HCT116 (cell line): ENCODE measurements around the gene GFPT2. TPM values are rescaled to one million over a fixed set of nuclear protein-coding genes. Genes with fewer than 3 reads are reported as not detected.

Source experiments
- ATAC-seq: fragments of 200-7000 bp; cut with Tn5 transposase; 2 replicates; pipeline ENCODE4 v1.9.1; 2020; ENCODE audit warnings: mild to moderate bottlenecking, moderate library complexity
- BruUV-seq: library from RNA; stranded (reverse); fragments of 400-500 nt; replicated peaks from 2 replicates; lab custom pipeline; 2021; lab: Mats Ljungman, UMichigan
- CTCF ChIA-PET: fragments of 300-600 bp; sonication (Branson Sonifier 250); formaldehyde crosslinking; loops from one replicate; lab custom pipeline; 2021; ENCODE audit warnings: antibody characterized with exemption; lab: Charles Lee
- POLR2A ChIA-PET: fragments of 300-600, 350-600 bp; sonication (Branson Sonifier 250); formaldehyde crosslinking; loops from one replicate; lab custom pipeline; 2021; ENCODE audit warnings: antibody characterized with exemption; lab: Charles Lee
- RAD21 ChIA-PET, 2 experiments: fragments of 300-600 bp; sonication (Branson Sonifier 250); formaldehyde crosslinking; loops; one replicate each; lab custom pipeline; 2023; ENCODE audit warnings: low total read pairs in 2 of 2; ENCODE audit not compliant: uncharacterized antibody in 2 of 2, unreplicated experiment in 2 of 2, low non-redundant PET in 1 of 2; lab: Charles Lee
- DNase-seq: peaks from one replicate; pipeline ENCODE4 v3.0.0-alpha.2; 2010; ENCODE audit warnings: low read depth, low spot score
- H2AFZ ChIP-seq: fragments of 200-600 bp; shearing (Covaris generic), sonication (generic); 2 replicates; pipeline ENCODE4 v1.6.1; 2017; ENCODE audit warnings: low read depth, mixed run types, mixed read lengths, antibody characterized with exemption, low read length; ENCODE audit not compliant: poor library complexity, severe bottlenecking
- H3K27ac ChIP-seq: 2 replicates; pipeline ENCODE4 v1.5.1; 2012; ENCODE audit warnings: low read depth, low read length
- H3K27me3 ChIP-seq: fragments of 200-600 bp; sonication (generic); 2 replicates; pipeline ENCODE4 v1.6.1; 2016; ENCODE audit warnings: mixed run types, low read length, mixed read lengths; ENCODE audit not compliant: insufficient read depth
- H3K36me3 ChIP-seq, 2 experiments: fragments of 200-500 bp in 1 of 2; fragments of 200-600 bp in 1 of 2; sonication (Bioruptor generic) in 1 of 2; sonication (generic) in 1 of 2; 2 replicates each; pipeline versions ENCODE4 v1.5.1 to v1.6.1; 2014 to 2016; ENCODE audit warnings: low read length in 2 of 2, inconsistent platforms in 1 of 2, mixed read lengths in 1 of 2, mixed run types in 1 of 2; ENCODE audit not compliant: insufficient read depth in 2 of 2, control insufficient read depth in 1 of 2
- H3K4me1 ChIP-seq, 2 experiments: fragments of 200-600 bp in 1 of 2; sonication (generic) in 1 of 2; 2 replicates each; pipeline versions ENCODE4 v1.5.1 to v1.6.1; 2012 to 2017; ENCODE audit warnings: low read length in 2 of 2, inconsistent platforms in 1 of 2, mild to moderate bottlenecking in 1 of 2, mixed read lengths in 1 of 2, mixed run types in 1 of 2, moderate library complexity in 1 of 2; ENCODE audit not compliant: insufficient read depth in 2 of 2, control insufficient read depth in 1 of 2
- H3K4me2 ChIP-seq: fragments of 200-600 bp; sonication (generic); 2 replicates; pipeline ENCODE4 v1.6.1; 2017; ENCODE audit warnings: mixed run types, low read length, mixed read lengths
- H3K4me3 ChIP-seq, 2 experiments: fragments of 200-600 bp in 1 of 2; sonication (generic) in 1 of 2; replicated peaks in 1 of 2; 2 replicates each; pipeline ENCODE4 v1.5.1; 2011 to 2016; ENCODE audit warnings: low read length in 2 of 2, control low read depth in 1 of 2, low read depth in 1 of 2, mild to moderate bottlenecking in 1 of 2, mixed read lengths in 1 of 2, mixed run types in 1 of 2
- H3K79me2 ChIP-seq: fragments of 200-600 bp; sonication (generic); 2 replicates; pipeline ENCODE4 v1.6.1; 2017; ENCODE audit warnings: mild to moderate bottlenecking, mixed run types, low read length, moderate library complexity, mixed read lengths; ENCODE audit not compliant: insufficient read depth
- H3K9ac ChIP-seq: fragments of 200-600 bp; sonication (generic); 2 replicates; pipeline ENCODE4 v1.6.1; 2016; ENCODE audit warnings: low read length, mixed read lengths
- H3K9me2 ChIP-seq: fragments of 200-600 bp; sonication (generic), shearing (Covaris generic); 2 replicates; pipeline ENCODE4 v1.6.1; 2017; ENCODE audit warnings: mixed run types, mild to moderate bottlenecking, moderate library complexity; ENCODE audit not compliant: insufficient read depth
- H3K9me3 ChIP-seq, 2 experiments: fragments of 200-500 bp in 1 of 2; fragments of 200-600 bp in 1 of 2; sonication (Bioruptor generic) in 1 of 2; sonication (generic) in 1 of 2; 2 replicates each; pipeline ENCODE4 v1.6.1; 2014 to 2017; ENCODE audit warnings: low read length in 2 of 2, mixed read lengths in 2 of 2, inconsistent platforms in 1 of 2, low read depth in 1 of 2, mild to moderate bottlenecking in 1 of 2, mixed run types in 1 of 2, moderate library complexity in 1 of 2; ENCODE audit not compliant: control insufficient read depth in 1 of 2, insufficient read depth in 1 of 2
- H4K20me1 ChIP-seq: fragments of 200-600 bp; sonication (generic), shearing (Covaris generic); 2 replicates; pipeline ENCODE4 v1.6.1; 2017; ENCODE audit warnings: mixed run types, mild to moderate bottlenecking, moderate library complexity; ENCODE audit not compliant: insufficient read depth
- EGR1 ChIP-seq: IDR thresholded peaks from 2 replicates; pipeline ENCODE4 v1.6.1; 2012; ENCODE audit warnings: low read depth
- ELF1 ChIP-seq: IDR thresholded peaks from 2 replicates; pipeline ENCODE4 v1.6.1; 2012; ENCODE audit warnings: low read depth, borderline replicate concordance
- EZH2 ChIP-seq: fragments of 200-600 bp; sonication (generic); IDR thresholded peaks from 2 replicates; pipeline ENCODE4 v1.6.1; 2017; ENCODE audit warnings: antibody characterized with exemption, mixed run types
- JUND ChIP-seq: IDR thresholded peaks from 2 replicates; pipeline ENCODE4 v1.6.1; 2012
- MAX ChIP-seq: IDR thresholded peaks from 2 replicates; pipeline ENCODE4 v1.6.1; 2012
- POLR2AphosphoS5 ChIP-seq: IDR thresholded peaks from 2 replicates; pipeline ENCODE4 v1.6.1; 2011; ENCODE audit warnings: mild to moderate bottlenecking, low read depth, low read length, moderate library complexity
- RAD21 ChIP-seq: IDR thresholded peaks from 2 replicates; pipeline ENCODE4 v1.6.1; 2012; ENCODE audit warnings: low read depth, mild to moderate bottlenecking
- SIN3A ChIP-seq: IDR thresholded peaks from 2 replicates; pipeline ENCODE4 v1.6.1; 2012; ENCODE audit warnings: low read depth
- SP1 ChIP-seq: IDR thresholded peaks from 2 replicates; pipeline ENCODE4 v1.6.1; 2012; ENCODE audit warnings: low read depth
- TCF7L2 ChIP-seq: IDR thresholded peaks from 2 replicates; pipeline ENCODE4 v1.7.0; 2011; ENCODE audit warnings: borderline replicate concordance, inconsistent platforms; ENCODE audit not compliant: insufficient read depth, insufficient read length; ENCODE audit errors: extremely low read depth
- YY1 ChIP-seq: IDR thresholded peaks from 2 replicates; pipeline ENCODE4 v1.6.1; 2011; ENCODE audit warnings: low read length, low read depth, moderate library complexity, mild to moderate bottlenecking; ENCODE audit not compliant: insufficient replicate concordance; ENCODE audit errors: extremely low read depth
- ZNF274 ChIP-seq: fragments of 200-500 bp; sonication (Bioruptor generic); IDR thresholded peaks from 2 replicates; pipeline ENCODE4 v1.6.1; 2014; ENCODE audit warnings: mild to moderate bottlenecking, low read depth, low read length, inconsistent platforms
- intact Hi-C: fragments of 100-400 bp; cut with micrococcal nuclease; formaldehyde crosslinking; loops from 2 replicates; pipeline ENCODE4 v1.10.0; 2022
- total RNA-seq: library from RNA; stranded (reverse); gene quantifications from one replicate; pipeline ENCODE4 v1.2.1, GENCODE V29; 2021; ENCODE audit not compliant: unreplicated experiment
- TF ChIP-seq, protein P1 (sequence below), 3 experiments: fragments of 200-600 bp in 1 of 3; sonication (generic) in 1 of 3; IDR thresholded peaks in 2 of 3; conservative IDR thresholded peaks in 1 of 3; 2 replicates each; pipeline ENCODE4 v1.5.1; 2012 to 2017; ENCODE audit warnings: low read depth in 2 of 3, low read length in 2 of 3, antibody characterized with exemption in 1 of 3, borderline replicate concordance in 1 of 3, control low read depth in 1 of 3, mild to moderate bottlenecking in 1 of 3, mixed read lengths in 1 of 3, mixed run types in 1 of 3, moderate library complexity in 1 of 3; ENCODE audit not compliant: insufficient read depth in 1 of 3
- TF ChIP-seq, protein P2 (sequence below): IDR thresholded peaks from 2 replicates; pipeline ENCODE4 v1.6.1; 2012; ENCODE audit warnings: low read depth

GFPT2 gene
- total RNA-seq, 1 experiment from 2014 or later: 16.1 TPM

- TF ChIP-seq, protein P1, sequence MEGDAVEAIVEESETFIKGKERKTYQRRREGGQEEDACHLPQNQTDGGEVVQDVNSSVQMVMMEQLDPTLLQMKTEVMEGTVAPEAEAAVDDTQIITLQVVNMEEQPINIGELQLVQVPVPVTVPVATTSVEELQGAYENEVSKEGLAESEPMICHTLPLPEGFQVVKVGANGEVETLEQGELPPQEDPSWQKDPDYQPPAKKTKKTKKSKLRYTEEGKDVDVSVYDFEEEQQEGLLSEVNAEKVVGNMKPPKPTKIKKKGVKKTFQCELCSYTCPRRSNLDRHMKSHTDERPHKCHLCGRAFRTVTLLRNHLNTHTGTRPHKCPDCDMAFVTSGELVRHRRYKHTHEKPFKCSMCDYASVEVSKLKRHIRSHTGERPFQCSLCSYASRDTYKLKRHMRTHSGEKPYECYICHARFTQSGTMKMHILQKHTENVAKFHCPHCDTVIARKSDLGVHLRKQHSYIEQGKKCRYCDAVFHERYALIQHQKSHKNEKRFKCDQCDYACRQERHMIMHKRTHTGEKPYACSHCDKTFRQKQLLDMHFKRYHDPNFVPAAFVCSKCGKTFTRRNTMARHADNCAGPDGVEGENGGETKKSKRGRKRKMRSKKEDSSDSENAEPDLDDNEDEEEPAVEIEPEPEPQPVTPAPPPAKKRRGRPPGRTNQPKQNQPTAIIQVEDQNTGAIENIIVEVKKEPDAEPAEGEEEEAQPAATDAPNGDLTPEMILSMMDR (IDR thresholded peaks at IDR 0.05 in 2 of 3, conservative IDR thresholded peaks at IDR 0.05 in 1 of 3; ENCODE audit: borderline replicate concordance in 1 of 3, insufficient read depth in 1 of 3, low read depth in 2 of 3, low read length in 2 of 3): no peak
- TF ChIP-seq JUND (no peak), POLR2AphosphoS5 (no peak)
Observed at GRCh38 chr5:180338001-180338707, 15.0 kb downstream of the GFPT2 start (continued).

- no TSS peak for BruUV-seq
- no peak overlapping the region for H3K4me3 ChIP-seq
- ATAC-seq (no peak), DNase-seq (no peak)
- CTCF ChIA-PET: no interaction called here
- RAD21 ChIA-PET: no interaction called here
- no peaks in the 10 kb centered on the region for H3K9me3 ChIP-seq
- no peaks in the 10 kb centered on the region for H3K79me2 ChIP-seq
- H3K9me2 ChIP-seq: no peaks in the 10 kb centered on the region
- H3K27me3 ChIP-seq: no peaks in the 10 kb centered on the region
- H4K20me1 ChIP-seq: no peaks in the 10 kb centered on the region
- peaks cover 30 to 39% of the 10 kb centered on the region in 2 experiments for H3K4me1 ChIP-seq
- H3K9ac ChIP-seq: no peak overlapping the region
- no peak overlapping the region for H2AFZ ChIP-seq
- intact Hi-C loops: no loop called here
- no peak overlapping the region for H3K4me2 ChIP-seq
- POLR2A ChIA-PET: no interaction called here
- H3K36me3 ChIP-seq: peaks cover 0 to 2% of the 10 kb centered on the region in 2 experiments; a peak in 2 of 4 replicates
- no peak overlapping the region for H3K27ac ChIP-seq
- TF ChIP-seq ZNF274: no peak
- TF ChIP-seq, protein P1 (IDR thresholded peaks at IDR 0.05 in 2 of 3, conservative IDR thresholded peaks at IDR 0.05 in 1 of 3; ENCODE audit: borderline replicate concordance in 1 of 3, insufficient read depth in 1 of 3, low read depth in 2 of 3, low read length in 2 of 3): no peak
- TF ChIP-seq RAD21: no peak
- TF ChIP-seq YY1: no peak
- TF ChIP-seq EGR1: no peak
- TF ChIP-seq POLR2AphosphoS5: no peak
- TF ChIP-seq, protein P2, sequence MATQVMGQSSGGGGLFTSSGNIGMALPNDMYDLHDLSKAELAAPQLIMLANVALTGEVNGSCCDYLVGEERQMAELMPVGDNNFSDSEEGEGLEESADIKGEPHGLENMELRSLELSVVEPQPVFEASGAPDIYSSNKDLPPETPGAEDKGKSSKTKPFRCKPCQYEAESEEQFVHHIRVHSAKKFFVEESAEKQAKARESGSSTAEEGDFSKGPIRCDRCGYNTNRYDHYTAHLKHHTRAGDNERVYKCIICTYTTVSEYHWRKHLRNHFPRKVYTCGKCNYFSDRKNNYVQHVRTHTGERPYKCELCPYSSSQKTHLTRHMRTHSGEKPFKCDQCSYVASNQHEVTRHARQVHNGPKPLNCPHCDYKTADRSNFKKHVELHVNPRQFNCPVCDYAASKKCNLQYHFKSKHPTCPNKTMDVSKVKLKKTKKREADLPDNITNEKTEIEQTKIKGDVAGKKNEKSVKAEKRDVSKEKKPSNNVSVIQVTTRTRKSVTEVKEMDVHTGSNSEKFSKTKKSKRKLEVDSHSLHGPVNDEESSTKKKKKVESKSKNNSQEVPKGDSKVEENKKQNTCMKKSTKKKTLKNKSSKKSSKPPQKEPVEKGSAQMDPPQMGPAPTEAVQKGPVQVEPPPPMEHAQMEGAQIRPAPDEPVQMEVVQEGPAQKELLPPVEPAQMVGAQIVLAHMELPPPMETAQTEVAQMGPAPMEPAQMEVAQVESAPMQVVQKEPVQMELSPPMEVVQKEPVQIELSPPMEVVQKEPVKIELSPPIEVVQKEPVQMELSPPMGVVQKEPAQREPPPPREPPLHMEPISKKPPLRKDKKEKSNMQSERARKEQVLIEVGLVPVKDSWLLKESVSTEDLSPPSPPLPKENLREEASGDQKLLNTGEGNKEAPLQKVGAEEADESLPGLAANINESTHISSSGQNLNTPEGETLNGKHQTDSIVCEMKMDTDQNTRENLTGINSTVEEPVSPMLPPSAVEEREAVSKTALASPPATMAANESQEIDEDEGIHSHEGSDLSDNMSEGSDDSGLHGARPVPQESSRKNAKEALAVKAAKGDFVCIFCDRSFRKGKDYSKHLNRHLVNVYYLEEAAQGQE: no peak
- no peak for TF ChIP-seq SIN3A
- no peak for TF ChIP-seq EZH2
- TF ChIP-seq TCF7L2: no peak
- no peak for TF ChIP-seq MAX
- TF ChIP-seq ELF1: no peak
- no peak for TF ChIP-seq JUND
- no peak for TF ChIP-seq SP1
Observed at GRCh38 chr5:180336234-180337020, 16.7 kb downstream of the GFPT2 start.
